C4-2B (cell line): ENCODE measurements around the gene GDF7.

Experiments
- H3K27ac ChIP-seq: fragments of 450-650 bp; 2 replicates; pipeline ENCODE4 v1.5.1; 2017
- CTCF ChIP-seq: fragments of 450-650 bp; conservative IDR thresholded peaks from 2 replicates; pipeline ENCODE4 v1.5.1; 2017; ENCODE audit warnings: mild to moderate bottlenecking
- ZFX ChIP-seq: fragments of 450-650 bp; IDR thresholded peaks from 2 replicates; pipeline ENCODE4 v1.6.1; 2017

The GDF7 gene

DNA sequence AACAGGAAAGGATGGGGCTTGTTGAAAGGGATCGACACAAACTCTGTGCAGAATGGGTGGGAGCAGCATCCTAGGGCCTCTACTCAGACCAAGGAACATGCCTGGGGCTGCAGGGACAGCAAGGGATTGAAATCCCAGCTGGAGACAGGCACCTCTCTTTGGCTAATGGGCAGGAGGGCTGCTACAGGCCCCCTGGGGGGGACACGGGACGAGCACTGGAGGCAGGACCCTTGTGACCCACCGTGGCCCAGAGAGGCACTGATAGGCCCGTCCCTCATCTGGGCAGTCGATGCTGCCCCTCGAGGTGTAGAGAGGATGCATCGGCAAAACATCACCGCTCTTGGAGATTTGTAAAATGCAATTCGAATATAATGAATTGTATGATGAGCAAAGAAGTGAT, 21.2 kb upstream of the GDF7 start:
- TF ChIP-seq ZFX (no peak), CTCF (no peak)
- no peak overlapping the region for H3K27ac ChIP-seq

- TF ChIP-seq ZFX (no peak), CTCF (no peak)
- H3K27ac ChIP-seq, result no peak overlapping the region
Measured at GRCh38 chr2:20646446-20646845, 20.5 kb upstream of the GDF7 start.

DNA sequence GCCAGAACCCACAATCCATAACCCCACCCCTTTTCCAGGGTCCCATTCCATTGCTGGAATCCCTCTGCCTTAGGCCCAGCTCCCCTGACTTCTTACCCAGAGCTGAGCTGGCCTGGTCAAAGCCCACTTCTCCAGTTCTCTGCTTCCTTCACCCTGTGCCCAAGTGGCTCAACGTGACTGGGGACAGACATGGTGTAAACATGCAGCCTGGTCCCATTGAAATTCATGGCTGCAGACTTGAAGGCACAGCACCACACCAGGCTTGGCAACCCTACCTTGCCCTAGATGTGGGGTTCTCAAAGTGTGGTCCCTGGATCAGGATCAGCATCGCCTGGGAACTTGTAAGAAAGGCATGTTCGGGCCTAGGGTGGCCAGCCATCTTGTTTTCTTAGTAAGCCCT, 19.7 kb upstream of the GDF7 start:
- no peak overlapping the region for H3K27ac ChIP-seq
- TF ChIP-seq ZFX, result no peak
- TF ChIP-seq CTCF, result no peak

DNA sequence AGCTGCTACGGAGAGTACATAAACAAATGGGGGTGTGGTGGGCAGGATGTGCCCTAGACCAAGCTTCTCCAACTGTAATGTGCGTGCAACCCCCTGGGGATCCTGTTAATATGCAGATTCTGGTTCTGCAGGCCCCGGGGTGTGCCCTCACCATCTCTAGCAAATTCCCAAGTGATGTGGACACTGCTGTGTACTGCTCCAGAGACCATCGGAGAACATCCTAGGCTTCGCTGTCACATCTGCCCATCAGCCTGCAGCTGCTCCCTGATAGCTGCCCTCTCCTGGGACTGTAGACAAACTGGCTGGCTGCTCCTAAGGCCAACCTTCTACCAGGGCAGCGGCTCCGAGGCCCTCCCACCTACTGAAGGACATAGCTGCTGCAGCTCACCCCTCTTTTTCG, 19.2 kb upstream of the GDF7 start:
- TF ChIP-seq ZFX (no peak), CTCF (no peak)
- H3K27ac ChIP-seq, result no peak overlapping the region

GRCh38 chr2:20648206-20648605, 18.7 kb upstream of the GDF7 start:
- no peak overlapping the region for H3K27ac ChIP-seq
- no peak for TF ChIP-seq CTCF
- TF ChIP-seq ZFX, result no peak

DNA sequence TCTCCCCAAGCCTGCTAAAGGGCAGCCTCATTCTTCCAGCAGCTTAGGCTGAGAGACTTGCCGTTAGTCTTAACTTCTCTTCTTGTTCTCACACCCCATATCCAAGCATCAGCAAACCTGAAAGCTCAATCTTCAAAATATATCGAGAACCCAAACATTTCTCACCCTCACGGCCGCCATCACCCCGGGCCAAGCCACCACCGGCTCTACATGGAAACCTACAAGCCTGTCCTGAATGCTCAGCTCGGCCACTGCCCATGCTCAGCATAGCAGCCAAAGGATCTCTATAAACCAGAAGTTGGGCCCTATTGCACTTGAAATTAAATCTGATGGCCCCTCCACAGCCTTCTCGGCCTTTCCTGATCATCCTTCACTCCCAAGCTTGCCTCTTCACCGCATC, 18.1 kb upstream of the GDF7 start:
- TF ChIP-seq CTCF (no peak), ZFX (no peak)
- no peak overlapping the region for H3K27ac ChIP-seq

- H3K27ac ChIP-seq, result no peak overlapping the region; the same call in 1 of the 2 replicates
- no peak for TF ChIP-seq CTCF
- TF ChIP-seq ZFX, result no peak
Measured at GRCh38 chr2:20649576-20649975, 17.4 kb upstream of the GDF7 start.
